K562 (cell line): Measurements from ENCODE around the gene ZNF488. TPM values are rescaled to one million over a fixed set of nuclear protein-coding genes. Genes with fewer than 3 reads are reported as not detected.

Experiments used
- ARHGAP35 ChIP-seq: fragments of 450-650 bp; IDR thresholded peaks from 2 replicates; pipeline ENCODE4 v1.6.1; 2018; ENCODE audit not compliant: partially characterized antibody
- ELF4 ChIP-seq: fragments of 450-650 bp; formaldehyde crosslinking; IDR thresholded peaks from 2 replicates; pipeline ENCODE4 v1.4.0; 2022; ENCODE audit warnings: missing genetic modification characterization
- KAT7 ChIP-seq: sonication (generic); formaldehyde crosslinking; IDR thresholded peaks from 2 replicates; pipeline ENCODE4 v1.8.0; 2022; ENCODE audit warnings: missing genetic modification reagents, mild to moderate bottlenecking, borderline replicate concordance
- MCM7 ChIP-seq, 2 experiments: fragments of 450-650 bp; IDR thresholded peaks; 2 replicates each; pipeline ENCODE4 v1.6.1; 2016 to 2018
- PHF20 ChIP-seq: fragments of 450-650 bp; IDR thresholded peaks from 2 replicates; pipeline ENCODE4 v1.6.1; 2018; ENCODE audit not compliant: partially characterized antibody
- ZNF347 ChIP-seq: fragments of 450-650 bp; formaldehyde crosslinking; IDR thresholded peaks from 2 replicates; pipeline ENCODE4 v1.4.0; 2020; ENCODE audit warnings: low read depth, mild to moderate bottlenecking, moderate library complexity
- ZNF507 ChIP-seq: conservative IDR thresholded peaks from 2 replicates; pipeline ENCODE4 v1.6.1; 2017; ENCODE audit warnings: missing genetic modification characterization, missing compliant biosample characterization
- polyA plus RNA-seq, 8 experiments: library from polyadenylated mRNA; depleted of rRNA in 4 of 8; stranded (reverse) in 5 of 8; unstranded in 3 of 8; fragments of >200 nt; fragmentation: Nextera tagmentation in 2 of 8; fragmentation: Illumina TruSeq in 1 of 8; extraction: Ambion mirVana in 2 of 8; extraction: Trizol in 1 of 8; gene quantifications; 2 replicates each; pipeline versions ENCODE4 v1.2.1 to v1.2.3, GENCODE V29; 2011 to 2014; ENCODE audit warnings: inconsistent platforms in 1 of 8, missing spikeins in 1 of 8
- total RNA-seq, 7 experiments: library from RNA; depleted of rRNA in 6 of 7; stranded (reverse); fragments of >200 nt in 6 of 7; fragmentation: Illumina TruSeq in 2 of 7; extraction: Trizol in 2 of 7; gene quantifications; 2 replicates each; pipeline versions ENCODE4 v1.2.1 to v1.2.3, GENCODE V29; 2011 to 2021; ENCODE audit warnings: low replicate concordance in 1 of 7
- TF ChIP-seq, protein P1 (sequence below): fragments of 450-650 bp; IDR thresholded peaks from 2 replicates; pipeline ENCODE4 v1.7.0; 2016; ENCODE audit warnings: borderline replicate concordance
- TF ChIP-seq, protein P2 (sequence below): fragments of 450-650 bp; conservative IDR thresholded peaks from 2 replicates; pipeline ENCODE4 v1.6.1; 2016; ENCODE audit warnings: missing genetic modification characterization, low read depth, mild to moderate bottlenecking, control low read depth, missing compliant biosample characterization
- TF ChIP-seq, protein P3 (sequence below): fragments of 450-650 bp; formaldehyde crosslinking; conservative IDR thresholded peaks from 2 replicates; pipeline ENCODE4 v1.4.0; 2022; ENCODE audit warnings: mild to moderate bottlenecking, missing genetic modification characterization
- TF ChIP-seq, protein P4 (sequence below): fragments of 250-450 bp; sonication (Bioruptor Pico); IDR thresholded peaks from 2 replicates; pipeline ENCODE4 v1.4.0; 2020; ENCODE audit warnings: mild to moderate bottlenecking, moderate library complexity

ZNF488 gene
- total and polyA plus RNA-seq, 9 of the 15 experiments (the other 6 are each of a cell fraction or from before 2014, with no cell fraction given) = 0.03 to 0.09 (median 0.05) TPM; not detected in 3

DNA sequence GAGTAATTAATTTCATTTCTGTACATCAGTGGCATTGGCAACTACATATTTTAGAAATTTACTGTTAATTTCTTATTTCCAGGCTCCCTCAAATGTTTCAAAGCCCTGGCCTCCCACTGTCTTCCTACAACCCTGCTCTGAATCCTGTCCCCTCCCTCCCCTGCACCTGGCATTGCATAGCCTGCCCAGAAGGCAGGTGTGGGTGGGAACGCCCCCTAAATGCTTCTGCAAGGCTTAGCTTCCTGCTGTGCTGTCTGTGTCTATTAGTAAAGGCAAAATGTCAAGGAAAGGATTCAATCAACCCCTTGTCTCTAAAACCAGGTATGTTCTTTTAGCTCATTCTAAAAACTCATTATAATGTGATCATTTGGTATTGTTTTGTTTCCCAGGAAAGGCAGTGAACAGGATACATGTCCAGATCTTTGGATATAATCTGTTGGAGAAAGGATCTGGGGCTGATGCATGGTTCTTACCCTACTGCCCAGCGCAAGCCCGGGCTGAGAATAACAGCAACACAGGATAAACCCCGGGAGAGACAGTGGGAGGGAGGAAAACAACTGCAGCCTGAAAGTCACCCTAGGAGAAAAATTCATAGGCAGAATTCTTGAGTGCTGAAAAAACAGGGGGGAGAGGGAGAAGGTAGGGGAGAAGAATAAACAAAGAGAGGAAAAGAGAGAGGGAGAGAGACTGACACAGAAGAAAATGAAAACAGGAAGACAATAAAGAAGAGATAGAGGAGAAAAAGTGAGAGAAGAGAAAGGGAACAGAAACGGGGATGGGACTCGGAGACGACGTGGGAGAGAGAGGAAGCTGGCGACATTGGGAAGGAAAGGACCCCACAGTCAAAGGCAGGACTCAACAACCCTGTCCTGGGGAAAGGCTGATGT is 589 bp downstream of the ZNF488 start (continued):
- TF ChIP-seq, protein P1, sequence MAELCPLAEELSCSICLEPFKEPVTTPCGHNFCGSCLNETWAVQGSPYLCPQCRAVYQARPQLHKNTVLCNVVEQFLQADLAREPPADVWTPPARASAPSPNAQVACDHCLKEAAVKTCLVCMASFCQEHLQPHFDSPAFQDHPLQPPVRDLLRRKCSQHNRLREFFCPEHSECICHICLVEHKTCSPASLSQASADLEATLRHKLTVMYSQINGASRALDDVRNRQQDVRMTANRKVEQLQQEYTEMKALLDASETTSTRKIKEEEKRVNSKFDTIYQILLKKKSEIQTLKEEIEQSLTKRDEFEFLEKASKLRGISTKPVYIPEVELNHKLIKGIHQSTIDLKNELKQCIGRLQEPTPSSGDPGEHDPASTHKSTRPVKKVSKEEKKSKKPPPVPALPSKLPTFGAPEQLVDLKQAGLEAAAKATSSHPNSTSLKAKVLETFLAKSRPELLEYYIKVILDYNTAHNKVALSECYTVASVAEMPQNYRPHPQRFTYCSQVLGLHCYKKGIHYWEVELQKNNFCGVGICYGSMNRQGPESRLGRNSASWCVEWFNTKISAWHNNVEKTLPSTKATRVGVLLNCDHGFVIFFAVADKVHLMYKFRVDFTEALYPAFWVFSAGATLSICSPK = 0 out of 2 replicates have a peak, but pooled peaks have one; percentile 41
- TF ChIP-seq ARHGAP35 (peak; percentile 31), ZNF507 (tag) (no peak), MCM7 (IDR thresholded peaks at IDR 0.05) (no peak), ZNF347 (CRISPR knock-in tag) (no peak), KAT7 (CRISPR knock-in tag) (no peak), PHF20 (no peak), ELF4 (CRISPR knock-in tag) (peak; percentile 13; the same call in 1 of the 2 replicates)
- TF ChIP-seq, protein P2, sequence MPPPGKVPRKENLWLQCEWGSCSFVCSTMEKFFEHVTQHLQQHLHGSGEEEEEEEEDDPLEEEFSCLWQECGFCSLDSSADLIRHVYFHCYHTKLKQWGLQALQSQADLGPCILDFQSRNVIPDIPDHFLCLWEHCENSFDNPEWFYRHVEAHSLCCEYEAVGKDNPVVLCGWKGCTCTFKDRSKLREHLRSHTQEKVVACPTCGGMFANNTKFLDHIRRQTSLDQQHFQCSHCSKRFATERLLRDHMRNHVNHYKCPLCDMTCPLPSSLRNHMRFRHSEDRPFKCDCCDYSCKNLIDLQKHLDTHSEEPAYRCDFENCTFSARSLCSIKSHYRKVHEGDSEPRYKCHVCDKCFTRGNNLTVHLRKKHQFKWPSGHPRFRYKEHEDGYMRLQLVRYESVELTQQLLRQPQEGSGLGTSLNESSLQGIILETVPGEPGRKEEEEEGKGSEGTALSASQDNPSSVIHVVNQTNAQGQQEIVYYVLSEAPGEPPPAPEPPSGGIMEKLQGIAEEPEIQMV (tag) = no peak
- TF ChIP-seq, protein P3, sequence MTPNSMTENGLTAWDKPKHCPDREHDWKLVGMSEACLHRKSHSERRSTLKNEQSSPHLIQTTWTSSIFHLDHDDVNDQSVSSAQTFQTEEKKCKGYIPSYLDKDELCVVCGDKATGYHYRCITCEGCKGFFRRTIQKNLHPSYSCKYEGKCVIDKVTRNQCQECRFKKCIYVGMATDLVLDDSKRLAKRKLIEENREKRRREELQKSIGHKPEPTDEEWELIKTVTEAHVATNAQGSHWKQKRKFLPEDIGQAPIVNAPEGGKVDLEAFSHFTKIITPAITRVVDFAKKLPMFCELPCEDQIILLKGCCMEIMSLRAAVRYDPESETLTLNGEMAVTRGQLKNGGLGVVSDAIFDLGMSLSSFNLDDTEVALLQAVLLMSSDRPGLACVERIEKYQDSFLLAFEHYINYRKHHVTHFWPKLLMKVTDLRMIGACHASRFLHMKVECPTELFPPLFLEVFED = 0 out of 2 replicates have a peak, but pooled peaks have one; percentile 67
- TF ChIP-seq, protein P4, sequence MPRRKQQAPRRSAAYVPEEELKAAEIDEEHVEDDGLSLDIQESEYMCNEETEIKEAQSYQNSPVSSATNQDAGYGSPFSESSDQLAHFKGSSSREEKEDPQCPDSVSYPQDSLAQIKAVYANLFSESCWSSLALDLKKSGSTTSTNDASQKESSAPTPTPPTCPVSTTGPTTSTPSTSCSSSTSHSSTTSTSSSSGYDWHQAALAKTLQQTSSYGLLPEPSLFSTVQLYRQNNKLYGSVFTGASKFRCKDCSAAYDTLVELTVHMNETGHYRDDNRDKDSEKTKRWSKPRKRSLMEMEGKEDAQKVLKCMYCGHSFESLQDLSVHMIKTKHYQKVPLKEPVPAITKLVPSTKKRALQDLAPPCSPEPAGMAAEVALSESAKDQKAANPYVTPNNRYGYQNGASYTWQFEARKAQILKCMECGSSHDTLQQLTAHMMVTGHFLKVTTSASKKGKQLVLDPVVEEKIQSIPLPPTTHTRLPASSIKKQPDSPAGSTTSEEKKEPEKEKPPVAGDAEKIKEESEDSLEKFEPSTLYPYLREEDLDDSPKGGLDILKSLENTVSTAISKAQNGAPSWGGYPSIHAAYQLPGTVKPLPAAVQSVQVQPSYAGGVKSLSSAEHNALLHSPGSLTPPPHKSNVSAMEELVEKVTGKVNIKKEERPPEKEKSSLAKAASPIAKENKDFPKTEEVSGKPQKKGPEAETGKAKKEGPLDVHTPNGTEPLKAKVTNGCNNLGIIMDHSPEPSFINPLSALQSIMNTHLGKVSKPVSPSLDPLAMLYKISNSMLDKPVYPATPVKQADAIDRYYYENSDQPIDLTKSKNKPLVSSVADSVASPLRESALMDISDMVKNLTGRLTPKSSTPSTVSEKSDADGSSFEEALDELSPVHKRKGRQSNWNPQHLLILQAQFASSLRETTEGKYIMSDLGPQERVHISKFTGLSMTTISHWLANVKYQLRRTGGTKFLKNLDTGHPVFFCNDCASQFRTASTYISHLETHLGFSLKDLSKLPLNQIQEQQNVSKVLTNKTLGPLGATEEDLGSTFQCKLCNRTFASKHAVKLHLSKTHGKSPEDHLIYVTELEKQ (CRISPR knock-in tag) = no peak
